SK-N-SH (cell line): Measurements from ENCODE around the gene GABRB1.

Experiments used
- CHD2 ChIP-seq: fragments of 150-350 bp; IDR thresholded peaks from 2 replicates; pipeline ENCODE4 v1.6.1; 2018; ENCODE audit warnings: low read length; ENCODE audit not compliant: partially characterized antibody
- CTCF ChIP-seq: fragments of 200-600 bp; sonication (generic); IDR thresholded peaks from 2 replicates; pipeline ENCODE4 v1.6.1; 2017; ENCODE audit warnings: antibody characterized with exemption, mild to moderate bottlenecking, moderate library complexity
- RFX5 ChIP-seq: IDR thresholded peaks from 2 replicates; pipeline ENCODE4 v1.6.1; 2012; ENCODE audit warnings: mild to moderate bottlenecking, improper control_type of control experiment, low read length
- ZBTB33 ChIP-seq: IDR thresholded peaks from 2 replicates; pipeline ENCODE4 v1.4.0; 2012; ENCODE audit warnings: low read depth, borderline replicate concordance
- TF ChIP-seq, protein P1 (sequence below): fragments of 150-350 bp; IDR thresholded peaks from 2 replicates; pipeline ENCODE4 v1.6.1; 2016; ENCODE audit warnings: mild to moderate bottlenecking, low read depth, low read length
- TF ChIP-seq, protein P2 (sequence below): fragments of 150-350 bp; IDR thresholded peaks from 2 replicates; pipeline ENCODE4 v1.6.1; 2017; ENCODE audit warnings: antibody characterized with exemption, low read length, low read depth, borderline replicate concordance

GRCh38 chr4:47213539-47213938 is 182.2 kb downstream of the GABRB1 start:
- TF ChIP-seq CTCF (peak; percentile 34; the same call in 1 of the 2 replicates), ZBTB33 (no peak), RFX5 (no peak), CHD2 (no peak)
- TF ChIP-seq, protein P1, sequence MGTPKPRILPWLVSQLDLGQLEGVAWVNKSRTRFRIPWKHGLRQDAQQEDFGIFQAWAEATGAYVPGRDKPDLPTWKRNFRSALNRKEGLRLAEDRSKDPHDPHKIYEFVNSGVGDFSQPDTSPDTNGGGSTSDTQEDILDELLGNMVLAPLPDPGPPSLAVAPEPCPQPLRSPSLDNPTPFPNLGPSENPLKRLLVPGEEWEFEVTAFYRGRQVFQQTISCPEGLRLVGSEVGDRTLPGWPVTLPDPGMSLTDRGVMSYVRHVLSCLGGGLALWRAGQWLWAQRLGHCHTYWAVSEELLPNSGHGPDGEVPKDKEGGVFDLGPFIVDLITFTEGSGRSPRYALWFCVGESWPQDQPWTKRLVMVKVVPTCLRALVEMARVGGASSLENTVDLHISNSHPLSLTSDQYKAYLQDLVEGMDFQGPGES: no peak
- TF ChIP-seq, protein P2, sequence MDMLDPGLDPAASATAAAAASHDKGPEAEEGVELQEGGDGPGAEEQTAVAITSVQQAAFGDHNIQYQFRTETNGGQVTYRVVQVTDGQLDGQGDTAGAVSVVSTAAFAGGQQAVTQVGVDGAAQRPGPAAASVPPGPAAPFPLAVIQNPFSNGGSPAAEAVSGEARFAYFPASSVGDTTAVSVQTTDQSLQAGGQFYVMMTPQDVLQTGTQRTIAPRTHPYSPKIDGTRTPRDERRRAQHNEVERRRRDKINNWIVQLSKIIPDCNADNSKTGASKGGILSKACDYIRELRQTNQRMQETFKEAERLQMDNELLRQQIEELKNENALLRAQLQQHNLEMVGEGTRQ: no peak
